Lung (tissue), 4 donors: ENCODE measurements around the gene GRB14. TPM values are rescaled to one million over a fixed set of nuclear protein-coding genes. Genes with fewer than 3 reads are reported as not detected.

Source experiments
- polyA plus RNA-seq, 2 donors: library from polyadenylated mRNA; stranded (reverse); fragments of 200-250 nt; gene quantifications; one replicate each; pipeline ENCODE4 v1.2.1, GENCODE V29; 2013
- total RNA-seq, 2 donors: library from RNA; depleted of rRNA in 1 of 2; stranded (reverse); fragments of >200 nt in 1 of 2; gene quantifications; one replicate each; pipeline ENCODE4 v1.2.1, GENCODE V29; 2014 to 2021
- donor health status: Bipolar disorder and iron deficiency.
- donor health status: healthy.
- donor health status: DM: yes; HTN: yes; CAD: no.

The GRB14 gene
- total and polyA plus RNA-seq, 4 donors = 1.1 to 20.2 (median 5.2) TPM

Other genes starting within 250 kb of the GRB14 start
- 10 to 100 TPM; 83.8 to 86.5 TPM for gene COBLL1, start 220.3 kb upstream of the GRB14 start, total RNA-seq
- 10 to 100 TPM; 13.0 to 23.6 TPM for gene COBLL1, start 220.3 kb upstream of the GRB14 start, polyA plus RNA-seq